ENCODE measurements around the gene PSTK. TPM values are rescaled to one million over a fixed set of nuclear protein-coding genes. Genes with fewer than 3 reads are reported as not detected.

PSTK gene, protein sequence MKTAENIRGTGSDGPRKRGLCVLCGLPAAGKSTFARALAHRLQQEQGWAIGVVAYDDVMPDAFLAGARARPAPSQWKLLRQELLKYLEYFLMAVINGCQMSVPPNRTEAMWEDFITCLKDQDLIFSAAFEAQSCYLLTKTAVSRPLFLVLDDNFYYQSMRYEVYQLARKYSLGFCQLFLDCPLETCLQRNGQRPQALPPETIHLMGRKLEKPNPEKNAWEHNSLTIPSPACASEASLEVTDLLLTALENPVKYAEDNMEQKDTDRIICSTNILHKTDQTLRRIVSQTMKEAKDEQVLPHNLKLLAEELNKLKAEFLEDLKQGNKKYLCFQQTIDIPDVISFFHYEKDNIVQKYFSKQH
- 3.7 to 5.4 TPM (median 5.1 TPM) in 5 replicates for total RNA-seq (2022; extraction: Qiagen RNA extraction; ENCODE audit: low read depth)

GRCh38 chr10:122980209-122981065, at the start of gene PSTK:
Gene PSTK (plus strand): TSS chr10:122980401. CDS start chr10:122980480, 79 bp downstream.

GRCh38 chr10:122953902-122954730, 26.1 kb upstream of the PSTK start, which contains the start of gene C10orf88:
Gene C10orf88 (minus strand): TSS chr10:122954227. CDS start chr10:122954178, 49 bp downstream.

GRCh38 chr10:123008355-123009104, 28.3 kb downstream of the PSTK start, which contains the start of the genes ACADSB and IKZF5:
Gene ACADSB (plus strand): TSS chr10:123009006. CDS start chr10:123009030, 24 bp downstream.
Gene IKZF5 (minus strand): TSS chr10:123008795. CDS start chr10:122998625, 10,170 bp downstream.

Other genes starting within 250 kb of the PSTK start
- gene CUZD1, start 134.5 kb upstream of the PSTK start, total RNA-seq (2022; extraction: Qiagen RNA extraction; ENCODE audit: low read depth), result 0.96 to 1.6 TPM (median 1.4 TPM) in 5 replicates
- 11.9 to 16.5 TPM (median 14.0 TPM) in 5 replicates for gene FAM24B, start 100.8 kb upstream of the PSTK start, total RNA-seq (2022; extraction: Qiagen RNA extraction; ENCODE audit: low read depth)
- gene FAM24A, start 69.8 kb upstream of the PSTK start, total RNA-seq (2022; extraction: Qiagen RNA extraction; ENCODE audit: low read depth), result not detected in 5 replicates
- gene C10orf88, start 26.2 kb upstream of the PSTK start, total RNA-seq (2022; extraction: Qiagen RNA extraction; ENCODE audit: low read depth), result 6.6 to 9.6 TPM (median 8.6 TPM) in 5 replicates
- 4.8 to 6.6 TPM (median 6.0 TPM) in 5 replicates for gene IKZF5, start 28.4 kb downstream of the PSTK start, total RNA-seq (2022; extraction: Qiagen RNA extraction; ENCODE audit: low read depth)
- gene ACADSB, start 28.6 kb downstream of the PSTK start, total RNA-seq (2022; extraction: Qiagen RNA extraction; ENCODE audit: low read depth), result 4.2 to 8.8 TPM (median 6.3 TPM) in 5 replicates
- gene HMX3, start 155.6 kb downstream of the PSTK start, total RNA-seq (2022; extraction: Qiagen RNA extraction; ENCODE audit: low read depth), result 0.14 TPM in 1 of 5 replicates, not detected in the others
- gene HMX2, start 167.7 kb downstream of the PSTK start, total RNA-seq (2022; extraction: Qiagen RNA extraction; ENCODE audit: low read depth), result 0.20 to 0.25 TPM (median 0.22 TPM) in 3 of 5 replicates, not detected in the others
- 161 to 187 TPM (median 171 TPM) in 5 replicates for gene BUB3, start 174.0 kb downstream of the PSTK start, total RNA-seq (2022; extraction: Qiagen RNA extraction; ENCODE audit: low read depth)